B cell (primary cell): Measurements from ENCODE around the gene LAP3. TPM values are rescaled to one million over a fixed set of nuclear protein-coding genes. Genes with fewer than 3 reads are reported as not detected.

Source experiments
- ATAC-seq: fragments of 200-7000 bp; cut with Tn5 transposase; one replicate; pipeline ENCODE4 v1.10.0; 2021; ENCODE audit warnings: low read depth, mild to moderate bottlenecking, moderate number of reproducible peaks, moderate library complexity
- CTCF ChIA-PET: fragments of 350-600 bp; sonication (Branson Sonifier 250); formaldehyde crosslinking; loops from one replicate; lab custom pipeline; 2021; ENCODE audit warnings: antibody characterized with exemption, inconsistent platforms; lab: Charles Lee
- POLR2A ChIA-PET: fragments of 350-600 bp; sonication (Branson Sonifier 250); formaldehyde crosslinking; loops from one replicate; lab custom pipeline; 2021; ENCODE audit warnings: antibody characterized with exemption; lab: Charles Lee
- DNase-seq: peaks from one replicate; pipeline ENCODE4 v3.0.0; 2013
- H2AFZ ChIP-seq: 2 replicates; pipeline ENCODE4 v1.6.1; 2012; ENCODE audit warnings: mild to moderate bottlenecking, low read depth, low read length; ENCODE audit not compliant: insufficient read depth, poor library complexity, severe bottlenecking
- H3K27ac ChIP-seq, 2 donors: 1 replicate in 1 of 2; 2 replicates in 1 of 2; pipeline ENCODE4 v1.5.1; 2012 to 2013; ENCODE audit warnings: low read length in 2 of 2, mild to moderate bottlenecking in 2 of 2, moderate library complexity in 1 of 2
- H3K27me3 ChIP-seq, 4 experiments: fragments of 200-600 bp in 1 of 4; sonication (generic) in 1 of 4; replicated peaks in 1 of 4; 1 replicate in 2 of 4; 2 replicates in 2 of 4; pipeline versions ENCODE4 v1.6.1 to v1.7.0; 2013 to 2016; ENCODE audit warnings: low read length in 3 of 4, mild to moderate bottlenecking in 2 of 4, mixed read lengths in 1 of 4, moderate library complexity in 1 of 4; ENCODE audit not compliant: insufficient read depth in 4 of 4, control insufficient read depth in 3 of 4; ENCODE audit errors: control extremely low read depth in 1 of 4
- H3K36me3 ChIP-seq, 2 experiments: replicated peaks in 1 of 2; 1 replicate in 1 of 2; 2 replicates in 1 of 2; pipeline versions ENCODE4 v1.6.1 to v1.7.1; 2013; ENCODE audit warnings: low read length in 1 of 2; ENCODE audit not compliant: insufficient read depth in 2 of 2, control insufficient read depth in 1 of 2; ENCODE audit errors: control extremely low read depth in 1 of 2, extremely low read depth in 1 of 2
- H3K4me1 ChIP-seq, 2 donors: fragments of 200-600 bp in 1 of 2; sonication (generic) in 1 of 2; 1 replicate in 1 of 2; 2 replicates in 1 of 2; pipeline versions ENCODE4 v1.5.1 to v1.6.1; 2013 to 2017; ENCODE audit warnings: low read length in 2 of 2; ENCODE audit not compliant: control insufficient read depth in 2 of 2, insufficient read depth in 2 of 2
- H3K4me2 ChIP-seq: replicated peaks from 2 replicates; pipeline ENCODE3; 2012; ENCODE audit warnings: mild to moderate bottlenecking, low read depth, low read length; ENCODE audit not compliant: poor library complexity, severe bottlenecking
- H3K4me3 ChIP-seq, 5 experiments: fragments of 200-600 bp in 1 of 5; sonication (generic) in 1 of 5; 1 replicate in 3 of 5; 2 replicates in 2 of 5; pipeline versions ENCODE4 v1.5.1 to v1.7.0; 2011 to 2016; ENCODE audit warnings: low read length in 4 of 5, mild to moderate bottlenecking in 4 of 5, low read depth in 2 of 5, control low read depth in 1 of 5, moderate library complexity in 1 of 5; ENCODE audit not compliant: insufficient read depth in 1 of 5; ENCODE audit errors: control extremely low read depth in 1 of 5, extremely low read depth in 1 of 5
- H3K79me2 ChIP-seq: fragments of 200-600 bp; sonication (generic); one replicate; pipeline ENCODE4 v1.6.0; 2016; ENCODE audit warnings: low read length; ENCODE audit not compliant: control insufficient read depth, insufficient read depth
- H3K9ac ChIP-seq: fragments of 200-600 bp; sonication (generic); 2 replicates; pipeline ENCODE4 v1.6.1; 2017; ENCODE audit warnings: mild to moderate bottlenecking, low read length, moderate library complexity
- H3K9me3 ChIP-seq, 3 donors: one replicate each; pipeline versions ENCODE4 v1.6.1 to v1.7.1; 2013; ENCODE audit warnings: low read length in 2 of 3; ENCODE audit not compliant: control insufficient read depth in 2 of 3, insufficient read depth in 1 of 3; ENCODE audit errors: control extremely low read depth in 1 of 3
- H4K20me1 ChIP-seq: 2 replicates; pipeline ENCODE4 v1.6.0; 2012; ENCODE audit warnings: mild to moderate bottlenecking, low read length; ENCODE audit not compliant: insufficient read depth, control insufficient read depth, poor library complexity, severe bottlenecking
- H3K27ac Mint-ChIP-seq: one replicate; pipeline ENCODE4 v1.8.0; 2021; ENCODE audit warnings: mixed read lengths
- H3K27me3 Mint-ChIP-seq: one replicate; pipeline ENCODE4 v1.8.0; 2021; ENCODE audit warnings: mixed read lengths
- H3K4me1 Mint-ChIP-seq: one replicate; pipeline ENCODE4 v1.8.0; 2021; ENCODE audit warnings: mixed read lengths
- H3K4me3 Mint-ChIP-seq: one replicate; pipeline ENCODE4 v1.8.0; 2021; ENCODE audit warnings: mixed read lengths
- H3K9me3 Mint-ChIP-seq: one replicate; pipeline ENCODE4 v1.8.0; 2022; ENCODE audit warnings: mixed read lengths; ENCODE audit not compliant: insufficient read depth
- CTCF ChIP-seq: fragments of 200-600 bp; IDR thresholded peaks from one replicate; pipeline ENCODE4 v1.8.0; 2022; ENCODE audit warnings: antibody characterized with exemption, mild to moderate bottlenecking
- EZH2 ChIP-seq: IDR thresholded peaks from 2 replicates; pipeline ENCODE4 v1.6.1; 2012; ENCODE audit warnings: borderline replicate concordance, low read depth, mild to moderate bottlenecking, moderate library complexity, low read length; ENCODE audit not compliant: insufficient read depth, poor library complexity, severe bottlenecking
- WGBS: methylation state at CpG from one replicate; pipeline ENCODE4 v1.1.5; 2013; ENCODE audit warnings: missing lambda C conversion rate; ENCODE audit not compliant: insufficient coverage; 5-methylcytosine and 5-hydroxymethylcytosine counted together
- intact Hi-C: fragments of 100-400 bp; cut with micrococcal nuclease; formaldehyde crosslinking; loops from one replicate; pipeline ENCODE4 v1.10.0; 2022
- polyA plus RNA-seq: library from polyadenylated mRNA; depleted of rRNA; stranded (reverse); fragments of >200 nt; gene quantifications from 2 replicates; pipeline ENCODE4 v1.2.3, GENCODE V29; 2012
- total RNA-seq, 2 donors: library from RNA; stranded (reverse); fragments of 120-200 nt in 1 of 2; gene quantifications; 1 replicate in 1 of 2; 2 replicates in 1 of 2; pipeline versions ENCODE4 v1.2.3 to v1.2.4, GENCODE V29; 2013 to 2022

The LAP3 gene
- total and polyA plus RNA-seq, 2 donors (not counting 1 experiment from before 2014, with no cell fraction given), result 18.4 to 30.1 TPM

- no CpG with 5 or more reads among the region's 2 CpGs for WGBS
- CTCF ChIA-PET, result no interaction called here
These were observed 47.8 kb downstream of the LAP3 start for GRCh38 chr4:17624821-17625220.

GRCh38 chr4:17630228-17630627 is 53.2 kb downstream of the LAP3 start:
- no peak overlapping the region for H3K27ac ChIP-seq
- ChIA-PET CTCF (no interaction called here), POLR2A (no interaction called here)
- peaks cover 22% of the 10 kb centered on the region for H4K20me1 ChIP-seq
- intact Hi-C loops, result no loop called here
- H2AFZ ChIP-seq, result no peak overlapping the region
- H3K27me3 ChIP-seq, result no peaks in the 10 kb centered on the region
- no peak overlapping the region for H3K27ac Mint-ChIP-seq
- ATAC-seq, result no peak
- DNase-seq, result no peak
- no peaks in the 10 kb centered on the region for H3K4me1 ChIP-seq
- H3K4me1 Mint-ChIP-seq, result peaks cover 3% of the 10 kb centered on the region
- H3K9me3 Mint-ChIP-seq, result no peaks in the 10 kb centered on the region
- H3K79me2 ChIP-seq, result peaks cover 3% of the 10 kb centered on the region
- TF ChIP-seq CTCF, result no peak
- TF ChIP-seq EZH2, result no peak
- H3K4me3 Mint-ChIP-seq, result no peak overlapping the region
- H3K27me3 Mint-ChIP-seq, result no peaks in the 10 kb centered on the region
- H3K4me3 ChIP-seq, result no peak overlapping the region
- H3K9ac ChIP-seq, result no peak overlapping the region
- H3K36me3 ChIP-seq, result peaks cover 7 to 77% of the 10 kb centered on the region in 2 experiments
- no peak overlapping the region for H3K4me2 ChIP-seq
- no peaks in the 10 kb centered on the region for H3K9me3 ChIP-seq
- WGBS, result 100% methylated on average over 2 of the region's 4 CpGs

More at GRCh38 chr4:17624821-17625220, 47.8 kb downstream of the LAP3 start:
- Histone ChIP-seq H3K4me3 (no peak overlapping the region), H3K36me3 (peaks cover 4 to 87% of the 10 kb centered on the region in 2 experiments), H2AFZ (no peak overlapping the region), H3K9me3 (no peaks in the 10 kb centered on the region), H4K20me1 (peaks cover 38% of the 10 kb centered on the region), H3K4me1 (no peaks in the 10 kb centered on the region), H3K79me2 (peaks cover 38% of the 10 kb centered on the region), H3K27me3 (no peaks in the 10 kb centered on the region), H3K27ac (no peak overlapping the region), H3K4me2 (no peak overlapping the region), H3K9ac (no peak overlapping the region)
- Mint-ChIP-seq H3K4me1 (peaks cover under 1% of the 10 kb centered on the region), H3K4me3 (no peak overlapping the region), H3K27ac (no peak overlapping the region), H3K9me3 (no peaks in the 10 kb centered on the region), H3K27me3 (no peaks in the 10 kb centered on the region)
- DNase-seq, result no peak
- POLR2A ChIA-PET, result no interaction called here
- TF ChIP-seq CTCF (no peak), EZH2 (no peak)
- ATAC-seq, result no peak
- intact Hi-C loops, result no loop called here
